HFFc6 (cell line): ENCODE data around the gene TMEM212. TPM values are rescaled to one million over a fixed set of nuclear protein-coding genes. Genes with fewer than 3 reads are reported as not detected.

Source experiments
- DNase-seq: peaks from one replicate; pipeline ENCODE4 v3.0.0-alpha.2; 2018
- H3K27ac Mint-ChIP-seq: 2 replicates; pipeline ENCODE4 v1.8.0; 2020; ENCODE audit warnings: mild to moderate bottlenecking, mixed read lengths
- H3K27me3 Mint-ChIP-seq: 2 replicates; pipeline ENCODE4 v1.8.0; 2021; ENCODE audit warnings: mild to moderate bottlenecking, moderate library complexity, mixed read lengths; ENCODE audit not compliant: insufficient read depth
- H3K36me3 Mint-ChIP-seq: 2 replicates; pipeline ENCODE4 v1.8.0; 2021; ENCODE audit warnings: low read depth, mixed read lengths
- H3K4me1 Mint-ChIP-seq: 2 replicates; pipeline ENCODE4 v1.8.0; 2020; ENCODE audit warnings: low read depth, mixed read lengths
- H3K4me3 Mint-ChIP-seq: 2 replicates; pipeline ENCODE4 v1.8.0; 2020; ENCODE audit warnings: mild to moderate bottlenecking, moderate library complexity, mixed read lengths
- H3K9me3 Mint-ChIP-seq: 2 replicates; pipeline ENCODE4 v1.8.0; 2020; ENCODE audit warnings: mild to moderate bottlenecking, mixed read lengths
- total RNA-seq, 6 experiments: library from RNA; stranded (reverse); fragmentation: NEBNext Ultra II Directional; extraction: Animal tissue kit (Norgen Biotek cat#: 25700); gene quantifications; 2 replicates in 1 of 6; 3 replicates in 5 of 6; pipeline ENCODE4 v1.2.3, GENCODE V29; 2021
- TF ChIP-seq, protein P1 (sequence below): fragments of 200-600 bp; sonication (generic); IDR thresholded peaks from 2 replicates; pipeline ENCODE4 v1.5.0; 2021; ENCODE audit warnings: antibody characterized with exemption, mild to moderate bottlenecking

Gene TMEM212
- total RNA-seq, 6 experiments from 2014 or later = not detected

GRCh38 chr3:171806200-171807128, 36.7 kb upstream of the TMEM212 start:
- TF ChIP-seq, protein P1, sequence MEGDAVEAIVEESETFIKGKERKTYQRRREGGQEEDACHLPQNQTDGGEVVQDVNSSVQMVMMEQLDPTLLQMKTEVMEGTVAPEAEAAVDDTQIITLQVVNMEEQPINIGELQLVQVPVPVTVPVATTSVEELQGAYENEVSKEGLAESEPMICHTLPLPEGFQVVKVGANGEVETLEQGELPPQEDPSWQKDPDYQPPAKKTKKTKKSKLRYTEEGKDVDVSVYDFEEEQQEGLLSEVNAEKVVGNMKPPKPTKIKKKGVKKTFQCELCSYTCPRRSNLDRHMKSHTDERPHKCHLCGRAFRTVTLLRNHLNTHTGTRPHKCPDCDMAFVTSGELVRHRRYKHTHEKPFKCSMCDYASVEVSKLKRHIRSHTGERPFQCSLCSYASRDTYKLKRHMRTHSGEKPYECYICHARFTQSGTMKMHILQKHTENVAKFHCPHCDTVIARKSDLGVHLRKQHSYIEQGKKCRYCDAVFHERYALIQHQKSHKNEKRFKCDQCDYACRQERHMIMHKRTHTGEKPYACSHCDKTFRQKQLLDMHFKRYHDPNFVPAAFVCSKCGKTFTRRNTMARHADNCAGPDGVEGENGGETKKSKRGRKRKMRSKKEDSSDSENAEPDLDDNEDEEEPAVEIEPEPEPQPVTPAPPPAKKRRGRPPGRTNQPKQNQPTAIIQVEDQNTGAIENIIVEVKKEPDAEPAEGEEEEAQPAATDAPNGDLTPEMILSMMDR = no peak
- peak overlapping the region; percentile 5 for H3K4me3 Mint-ChIP-seq
- H3K4me1 Mint-ChIP-seq = peaks cover 63% of the 10 kb centered on the region
- H3K27me3 Mint-ChIP-seq = no peaks in the 10 kb centered on the region; the same call in 1 of the 2 replicates
- H3K27ac Mint-ChIP-seq = peak overlapping the region; percentile 51
- H3K9me3 Mint-ChIP-seq = no peaks in the 10 kb centered on the region
- no peaks in the 10 kb centered on the region for H3K36me3 Mint-ChIP-seq
- DNase-seq = peak; percentile 66

- TF ChIP-seq, protein P1 = no peak
- DNase-seq = no peak
- H3K9me3 Mint-ChIP-seq = no peaks in the 10 kb centered on the region
- H3K36me3 Mint-ChIP-seq = no peaks in the 10 kb centered on the region
- H3K27ac Mint-ChIP-seq = peak overlapping the region; percentile 51; the same call in 1 of the 2 replicates
- peaks cover 63% of the 10 kb centered on the region for H3K4me1 Mint-ChIP-seq
- no peaks in the 10 kb centered on the region; the same call in 1 of the 2 replicates for H3K27me3 Mint-ChIP-seq
- H3K4me3 Mint-ChIP-seq = no peak overlapping the region
Measured at GRCh38 chr3:171807129-171807675, 35.9 kb upstream of the TMEM212 start.

- H3K27me3 Mint-ChIP-seq = no peaks in the 10 kb centered on the region; the same call in 1 of the 2 replicates
- H3K27ac Mint-ChIP-seq = no peak overlapping the region
- TF ChIP-seq, protein P1 = no peak
- H3K4me1 Mint-ChIP-seq = peaks cover 63% of the 10 kb centered on the region
- no peak overlapping the region for H3K4me3 Mint-ChIP-seq
- no peaks in the 10 kb centered on the region for H3K9me3 Mint-ChIP-seq
- no peak for DNase-seq
- H3K36me3 Mint-ChIP-seq = no peaks in the 10 kb centered on the region
Measured at GRCh38 chr3:171807806-171808205, 35.3 kb upstream of the TMEM212 start.

GRCh38 chr3:171809611-171809860, 33.6 kb upstream of the TMEM212 start:
- Mint-ChIP-seq H3K4me3 (peak overlapping the region; percentile 86), H3K27me3 (no peaks in the 10 kb centered on the region; the same call in 1 of the 2 replicates), H3K9me3 (no peaks in the 10 kb centered on the region), H3K27ac (peak overlapping the region; percentile 91), H3K4me1 (peaks cover 72% of the 10 kb centered on the region), H3K36me3 (no peaks in the 10 kb centered on the region)
- peak; percentile 23 for DNase-seq
- TF ChIP-seq, protein P1 = no peak

GRCh38 chr3:171809861-171810628, 33.1 kb upstream of the TMEM212 start, which contains the start of gene PLD1:
Gene PLD1, minus strand, starts transcription at chr3:171810483. Its CDS starts 72,432 bp downstream, at chr3:171738051.
- Mint-ChIP-seq H3K9me3 (no peaks in the 10 kb centered on the region), H3K27me3 (no peaks in the 10 kb centered on the region; the same call in 1 of the 2 replicates), H3K4me3 (peak within 1 kb of the TSS; percentile 86), H3K4me1 (peaks cover 66% of the 10 kb centered on the region), H3K27ac (peak within 1 kb of the TSS; percentile 91), H3K36me3 (no peaks in the 10 kb centered on the region)
- TF ChIP-seq, protein P1 = no peak; the same call in 1 of the 2 replicates
- DNase-seq = peak; percentile 94
